ENCODE data around the gene TBCA. TPM values are rescaled to one million over a fixed set of nuclear protein-coding genes. Genes with fewer than 3 reads are reported as not detected.

The TBCA gene
- total RNA-seq, 1 experiment from 2014 or later: 327 TPM

GRCh38 chr5:77693913-77694312, 82.2 kb downstream of the TBCA start:
- Mint-ChIP-seq H3K36me3 (peaks cover 29% of the 10 kb centered on the region), H3K27ac (no peak overlapping the region), H3K27me3 (ENCODE audit: low read depth) (no peaks in the 10 kb centered on the region), H3K9me3 (peaks cover 13% of the 10 kb centered on the region; the same call in 1 of the 2 replicates), H3K4me1 (peaks cover 9% of the 10 kb centered on the region), H3K4me3 (no peak overlapping the region)
- ChIA-PET POLR2A (no interaction called here), CTCF (no interaction called here)
- no peak for TF ChIP-seq AFF4 (CRISPR knock-in tag; IDR thresholded peaks at IDR 0.05; ENCODE audit: borderline replicate concordance)
- no peak for TF ChIP-seq HMGA2 (CRISPR knock-in tag; IDR thresholded peaks at IDR 0.05)
- TF ChIP-seq ZBTB43 (CRISPR knock-in tag; IDR thresholded peaks at IDR 0.05): no peak
- TF ChIP-seq FOXJ3 (CRISPR knock-in tag; IDR thresholded peaks at IDR 0.05; ENCODE audit: borderline replicate concordance): no peak
- TF ChIP-seq TEAD4 (CRISPR knock-in tag; IDR thresholded peaks at IDR 0.05): no peak
- no peak for TF ChIP-seq MYBL2 (CRISPR knock-in tag; IDR thresholded peaks at IDR 0.05)
- TF ChIP-seq ZNF219 (CRISPR knock-in tag; IDR thresholded peaks at IDR 0.05; ENCODE audit: borderline replicate concordance): no peak
- TF ChIP-seq ZNF532 (CRISPR knock-in tag; IDR thresholded peaks at IDR 0.05; ENCODE audit: borderline replicate concordance): no peak
- no peak for TF ChIP-seq CREM (CRISPR knock-in tag; IDR thresholded peaks at IDR 0.05)
- TF ChIP-seq ATF1 (CRISPR knock-in tag; IDR thresholded peaks at IDR 0.05): no peak
- TF ChIP-seq ZNF232 (CRISPR knock-in tag; IDR thresholded peaks at IDR 0.05): no peak
- no peak for TF ChIP-seq STAT6 (CRISPR knock-in tag; conservative IDR thresholded peaks at IDR 0.05; ENCODE audit: low read depth)
- DNase-seq (ENCODE audit: low spot score) (no peak), ATAC-seq (no peak)

GRCh38 chr5:77683171-77683732, 92.9 kb downstream of the TBCA start:
- Mint-ChIP-seq H3K9me3 (no peaks in the 10 kb centered on the region), H3K4me1 (no peaks in the 10 kb centered on the region), H3K4me3 (no peak overlapping the region), H3K27ac (no peak overlapping the region), H3K27me3 (ENCODE audit: low read depth) (no peaks in the 10 kb centered on the region), H3K36me3 (no peaks in the 10 kb centered on the region)
- CTCF ChIA-PET: no interaction called here
- POLR2A ChIA-PET: no interaction called here
- no peak for DNase-seq (ENCODE audit: low spot score)
- TF ChIP-seq ZNF396 (CRISPR knock-in tag; IDR thresholded peaks at IDR 0.05; ENCODE audit: borderline replicate concordance): no peak
- no peak for ATAC-seq

All from WTC11 (cell line).